ENCODE results near the gene MTR.

MTR gene

GRCh38 chr1:236913371-236914037 lies 118.4 kb downstream of the MTR start:
- no peak for DNase-seq

- DNase-seq, result no peak
Observed at GRCh38 chr1:236914375-236914774, 119.3 kb downstream of the MTR start.

DNA sequence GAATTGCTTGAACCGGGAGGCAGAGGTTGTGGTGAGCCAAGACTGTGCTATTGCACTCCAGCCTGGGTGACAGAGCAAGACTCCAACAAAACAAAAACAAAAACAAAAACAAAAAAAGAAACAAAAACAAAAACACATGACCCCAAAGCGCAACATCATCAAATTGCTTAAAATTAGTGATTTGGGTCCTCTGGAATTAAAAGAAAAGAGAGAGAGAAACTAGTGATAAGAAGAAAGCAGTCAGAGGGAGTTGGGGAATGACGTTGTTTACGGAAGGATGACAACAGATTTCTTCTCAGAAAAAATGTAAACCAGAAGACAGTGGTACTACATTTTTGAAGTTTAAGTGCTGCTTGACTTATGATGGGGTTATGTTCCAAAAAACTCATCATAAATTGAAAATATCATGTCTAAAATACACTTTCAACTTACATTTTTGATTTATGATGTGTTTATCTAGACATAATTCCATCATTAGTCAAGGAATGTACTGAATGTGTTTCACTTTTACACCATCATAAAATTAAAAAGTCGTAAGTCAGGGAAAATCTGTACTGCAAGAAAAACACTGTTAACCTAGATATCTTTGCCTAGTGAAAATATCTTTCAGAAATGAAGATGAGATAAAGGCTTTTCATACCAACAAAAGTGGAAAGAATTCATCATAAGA lies 121.2 kb downstream of the MTR start:
- DNase-seq, result no peak

GRCh38 chr1:236917448-236917847 lies 122.4 kb downstream of the MTR start:
- DNase-seq, result no peak

DNA sequence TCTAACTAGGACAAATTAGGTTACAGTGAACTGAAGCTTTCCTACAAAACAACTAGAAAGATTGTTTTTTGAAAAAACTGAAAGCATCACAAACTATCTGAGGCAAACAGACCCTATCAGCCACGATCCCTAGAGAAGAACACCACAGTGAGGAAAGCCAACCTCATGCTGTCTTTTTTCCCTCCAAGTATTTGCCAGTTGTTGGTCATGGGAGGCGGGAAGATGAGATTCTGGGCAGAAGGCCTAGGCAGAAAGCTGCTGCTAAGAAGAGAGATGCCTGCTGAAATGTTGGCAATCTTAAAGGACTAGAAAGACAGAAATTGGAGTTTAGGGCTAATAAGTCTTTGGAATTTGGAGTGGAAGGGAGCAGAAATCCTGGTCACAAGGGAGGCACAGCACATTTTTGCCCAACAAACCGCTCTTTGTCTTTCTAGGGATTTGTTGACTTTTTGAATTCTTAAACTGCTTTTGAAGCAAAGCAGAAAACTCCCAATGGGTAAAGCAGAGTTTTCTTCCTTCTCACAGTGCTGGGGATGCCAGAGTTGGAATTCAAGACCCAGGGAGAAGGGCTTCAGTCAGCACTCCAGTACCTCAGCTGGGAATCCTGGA lies 125.3 kb downstream of the MTR start:
- no peak for DNase-seq

GRCh38 chr1:236921610-236922009 lies 126.5 kb downstream of the MTR start:
- DNase-seq, result no peak

- DNase-seq, result no peak
Observed at GRCh38 chr1:236922190-236922589, 127.1 kb downstream of the MTR start.

DNA sequence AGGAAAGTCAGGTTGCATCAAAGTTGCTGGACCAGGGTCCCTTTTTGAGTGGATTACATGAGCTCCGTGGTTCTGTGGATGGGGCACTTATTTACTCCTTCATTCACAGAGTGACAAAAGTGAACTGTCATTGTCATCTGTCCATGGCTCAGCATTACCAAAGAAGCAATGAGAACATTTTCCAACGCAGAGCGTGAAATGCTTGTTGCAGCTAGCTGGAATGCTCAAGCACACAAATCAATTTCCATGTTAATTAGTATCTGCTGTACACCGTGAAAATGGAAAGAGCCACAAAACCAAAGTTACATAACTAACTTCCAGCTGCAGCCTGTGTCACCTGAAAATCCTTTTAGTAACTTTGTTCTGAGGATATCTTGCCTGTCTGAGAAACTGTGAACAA lies 130.3 kb downstream of the MTR start:
- DNase-seq, result no peak

DNA sequence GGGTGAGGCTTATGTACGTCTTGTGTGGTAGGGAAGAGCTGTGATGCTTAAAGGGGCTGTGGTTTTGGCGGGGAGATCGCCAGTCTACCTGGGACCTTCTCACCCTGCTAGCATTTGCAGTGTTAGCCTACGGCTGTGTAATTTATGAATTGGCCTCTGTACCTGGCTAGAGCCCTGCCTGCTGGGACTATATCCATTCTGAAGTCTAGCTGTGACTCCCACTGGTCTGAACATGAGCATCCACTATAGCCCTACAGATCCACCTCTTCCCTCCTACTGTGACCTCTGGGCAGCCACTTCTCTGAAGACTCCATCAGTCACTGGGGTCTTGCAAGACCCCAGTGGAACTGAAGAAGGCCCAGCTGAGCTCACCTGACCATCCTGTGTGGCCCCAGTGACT lies 135.4 kb downstream of the MTR start:
- DNase-seq, result no peak

GRCh38 chr1:236938760-236939159 lies 143.7 kb downstream of the MTR start:
- DNase-seq, result no peak

DNA sequence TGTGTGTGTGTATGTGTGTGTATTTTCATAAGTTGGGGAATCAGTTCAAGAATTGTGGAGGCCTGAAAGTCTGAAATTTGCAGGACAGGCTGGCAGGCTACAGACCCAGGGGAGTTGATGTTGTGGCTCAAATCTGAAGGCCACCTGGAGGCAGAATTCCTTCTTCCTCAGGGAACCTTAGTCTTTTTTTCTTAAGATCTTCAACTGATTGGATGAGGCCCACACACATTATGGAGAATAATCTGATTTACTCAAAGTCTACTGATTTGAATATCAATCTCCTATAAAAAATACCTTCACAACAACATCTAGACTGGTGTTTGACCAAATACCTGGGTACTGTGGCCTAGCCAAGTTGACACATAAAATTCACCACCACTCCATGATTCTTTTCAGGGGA lies 147.3 kb downstream of the MTR start:
- DNase-seq, result no peak

DNA sequence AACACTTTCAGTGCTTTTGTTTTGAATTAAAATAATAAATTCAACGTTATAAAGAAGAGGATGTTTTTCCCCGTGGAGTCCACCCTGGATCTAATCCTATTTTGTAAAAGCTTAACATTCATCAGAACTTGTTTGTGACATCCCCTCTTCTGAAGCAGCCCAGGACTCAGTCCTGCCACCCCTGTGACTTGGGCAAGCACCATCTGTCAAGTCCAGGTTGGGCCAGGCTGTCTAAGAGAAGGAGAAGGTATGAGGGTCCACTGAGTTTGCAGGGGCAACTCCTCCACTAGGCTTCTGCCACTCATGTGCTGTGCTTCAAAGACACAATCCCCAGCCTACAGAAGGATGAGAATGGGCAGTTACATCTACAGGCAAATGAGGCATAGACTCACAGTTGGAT lies 149.5 kb downstream of the MTR start:
- no peak for DNase-seq

GRCh38 chr1:236945002-236945401 lies 149.9 kb downstream of the MTR start:
- no peak for DNase-seq

GRCh38 chr1:236947794-236948193 lies 152.7 kb downstream of the MTR start:
- DNase-seq, result no peak

DNA sequence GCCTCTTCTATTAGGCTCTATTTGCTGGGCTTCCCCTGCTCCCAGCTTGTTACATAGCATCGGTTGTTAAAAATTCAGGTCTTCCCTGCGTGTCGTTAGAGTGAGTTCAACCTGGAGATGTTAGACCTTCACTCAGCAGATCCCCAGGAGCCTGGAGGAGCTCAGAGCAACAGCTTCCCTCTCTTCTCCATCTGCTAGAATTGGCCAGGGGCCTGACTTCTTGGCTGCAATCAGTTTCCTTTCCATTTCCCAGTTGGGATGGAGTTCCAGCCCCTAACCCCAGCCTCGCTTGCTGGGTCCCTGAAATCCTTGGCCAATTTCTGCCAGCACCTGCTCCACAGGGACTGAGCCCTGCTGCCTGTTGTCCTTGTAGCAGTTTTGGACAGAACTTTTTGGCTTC lies 153.3 kb downstream of the MTR start:
- DNase-seq, result no peak

DNA sequence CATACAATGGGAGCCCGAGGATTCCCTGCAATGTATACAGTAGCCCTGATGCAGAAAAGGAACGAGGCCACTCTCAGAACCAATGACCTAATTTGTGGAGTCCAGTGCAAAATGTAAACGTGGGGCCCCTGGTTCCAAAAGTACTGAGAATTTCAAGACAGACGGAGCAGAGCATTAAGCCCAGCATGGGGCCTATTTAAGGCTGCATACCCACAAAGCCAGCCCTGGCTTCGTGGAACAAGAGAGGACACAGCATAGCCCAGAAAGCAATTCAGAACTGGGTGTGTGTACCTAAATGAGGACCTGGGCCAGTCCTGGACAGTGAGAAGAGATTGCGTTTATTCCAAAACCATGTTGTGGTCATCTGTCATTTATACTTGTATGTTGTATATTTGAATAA lies 153.9 kb downstream of the MTR start:
- no peak for DNase-seq

GRCh38 chr1:236950365-236950764 lies 155.3 kb downstream of the MTR start:
- DNase-seq, result no peak

- DNase-seq, result no peak
Observed at GRCh38 chr1:236951672-236952071, 156.6 kb downstream of the MTR start.

- no peak for DNase-seq
Observed at GRCh38 chr1:236952246-236953003, 157.3 kb downstream of the MTR start.

GRCh38 chr1:236953151-236953700 lies 158.1 kb downstream of the MTR start:
- no peak for DNase-seq

Measured in CD4-positive, alpha-beta T cell treated with Interleukin-12 subunit alpha and Interleukin-12 subunit beta, for 1 hour (primary cell).